ENCODE data around the gene CHD1L. TPM values are rescaled to one million over a fixed set of nuclear protein-coding genes. Genes with fewer than 3 reads are reported as not detected.

The CHD1L gene
- total RNA-seq, 1 donor from 2014 or later, result 85.5 TPM

DNA sequence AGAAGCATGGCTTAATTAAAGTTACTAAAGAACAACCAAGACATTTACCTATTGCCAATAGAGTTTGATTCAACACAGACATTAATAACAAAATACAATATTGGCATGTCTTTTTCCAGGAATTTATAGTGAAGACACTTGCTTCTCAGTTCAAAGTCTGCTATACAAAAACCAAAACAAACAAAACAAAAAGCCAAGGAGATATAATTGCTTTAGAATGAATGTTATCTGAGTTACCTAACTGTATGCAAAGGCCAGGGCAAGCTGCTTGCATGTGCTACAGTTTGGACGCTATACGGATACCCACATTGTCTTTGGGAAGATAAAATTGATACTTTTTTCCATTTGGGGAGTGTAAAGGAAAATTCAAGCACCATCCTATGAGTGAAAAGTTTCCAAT, 30.9 kb upstream of the CHD1L start:
- no peaks in the 10 kb centered on the region for H3K4me1 Mint-ChIP-seq
- H3K36me3 Mint-ChIP-seq (ENCODE audit: low read depth), result no peaks in the 10 kb centered on the region
- TF ChIP-seq, protein P1, sequence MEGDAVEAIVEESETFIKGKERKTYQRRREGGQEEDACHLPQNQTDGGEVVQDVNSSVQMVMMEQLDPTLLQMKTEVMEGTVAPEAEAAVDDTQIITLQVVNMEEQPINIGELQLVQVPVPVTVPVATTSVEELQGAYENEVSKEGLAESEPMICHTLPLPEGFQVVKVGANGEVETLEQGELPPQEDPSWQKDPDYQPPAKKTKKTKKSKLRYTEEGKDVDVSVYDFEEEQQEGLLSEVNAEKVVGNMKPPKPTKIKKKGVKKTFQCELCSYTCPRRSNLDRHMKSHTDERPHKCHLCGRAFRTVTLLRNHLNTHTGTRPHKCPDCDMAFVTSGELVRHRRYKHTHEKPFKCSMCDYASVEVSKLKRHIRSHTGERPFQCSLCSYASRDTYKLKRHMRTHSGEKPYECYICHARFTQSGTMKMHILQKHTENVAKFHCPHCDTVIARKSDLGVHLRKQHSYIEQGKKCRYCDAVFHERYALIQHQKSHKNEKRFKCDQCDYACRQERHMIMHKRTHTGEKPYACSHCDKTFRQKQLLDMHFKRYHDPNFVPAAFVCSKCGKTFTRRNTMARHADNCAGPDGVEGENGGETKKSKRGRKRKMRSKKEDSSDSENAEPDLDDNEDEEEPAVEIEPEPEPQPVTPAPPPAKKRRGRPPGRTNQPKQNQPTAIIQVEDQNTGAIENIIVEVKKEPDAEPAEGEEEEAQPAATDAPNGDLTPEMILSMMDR (conservative IDR thresholded peaks at IDR 0.05), result no peak
- no peak overlapping the region for H3K27ac Mint-ChIP-seq (ENCODE audit: unreplicated experiment)
- no peak overlapping the region for H3K4me3 Mint-ChIP-seq
- no peaks in the 10 kb centered on the region for H3K27me3 Mint-ChIP-seq (ENCODE audit: low read depth)
- no peak for DNase-seq (ENCODE audit: low read depth, low spot score)
- no peaks in the 10 kb centered on the region for H3K9me3 Mint-ChIP-seq

DNA sequence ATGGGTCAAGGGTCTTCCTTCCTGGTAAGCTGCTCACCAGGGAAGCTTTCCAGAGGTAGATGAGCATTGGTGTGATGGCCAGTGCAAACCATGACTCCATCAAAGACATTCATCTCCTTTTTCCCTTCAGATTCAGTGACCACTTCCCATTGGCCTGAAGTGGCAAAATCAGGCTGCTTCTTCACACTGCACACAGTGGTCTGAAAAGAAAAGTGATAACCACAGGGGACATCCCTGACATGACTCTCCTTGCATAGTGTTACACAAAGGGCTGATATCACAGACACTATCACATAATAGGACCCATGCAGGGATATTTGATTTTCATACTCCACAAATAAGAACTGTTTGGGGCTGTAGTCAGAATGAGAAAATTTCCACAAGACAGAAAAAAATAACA, 29.2 kb upstream of the CHD1L start:
- Mint-ChIP-seq H3K4me3 (no peak overlapping the region), H3K27me3 (ENCODE audit: low read depth) (no peaks in the 10 kb centered on the region), H3K36me3 (ENCODE audit: low read depth) (no peaks in the 10 kb centered on the region), H3K4me1 (no peaks in the 10 kb centered on the region), H3K27ac (ENCODE audit: unreplicated experiment) (no peak overlapping the region), H3K9me3 (no peaks in the 10 kb centered on the region)
- DNase-seq (ENCODE audit: low read depth, low spot score), result no peak
- TF ChIP-seq, protein P1 (conservative IDR thresholded peaks at IDR 0.05), result no peak

DNA sequence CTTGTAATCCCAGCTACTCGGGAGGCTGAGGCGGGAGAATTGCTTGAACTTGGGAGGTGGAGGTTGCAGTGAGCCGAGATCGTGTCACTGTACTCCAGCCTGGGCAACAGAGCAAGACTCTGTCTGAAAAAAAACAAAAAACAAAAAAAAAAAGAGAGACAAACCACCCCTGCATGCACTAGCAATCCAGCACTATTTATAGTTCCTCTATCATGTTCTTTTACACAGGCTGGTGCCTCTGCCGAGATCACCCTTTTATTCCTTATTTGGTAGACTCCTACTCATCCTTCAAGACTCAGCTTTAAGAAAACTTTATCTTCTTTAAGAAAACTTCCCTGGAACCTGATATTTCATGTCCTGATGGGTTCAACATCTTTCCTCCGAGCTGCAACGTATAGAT, 28.2 kb upstream of the CHD1L start:
- TF ChIP-seq, protein P1 (conservative IDR thresholded peaks at IDR 0.05), result no peak

DNA sequence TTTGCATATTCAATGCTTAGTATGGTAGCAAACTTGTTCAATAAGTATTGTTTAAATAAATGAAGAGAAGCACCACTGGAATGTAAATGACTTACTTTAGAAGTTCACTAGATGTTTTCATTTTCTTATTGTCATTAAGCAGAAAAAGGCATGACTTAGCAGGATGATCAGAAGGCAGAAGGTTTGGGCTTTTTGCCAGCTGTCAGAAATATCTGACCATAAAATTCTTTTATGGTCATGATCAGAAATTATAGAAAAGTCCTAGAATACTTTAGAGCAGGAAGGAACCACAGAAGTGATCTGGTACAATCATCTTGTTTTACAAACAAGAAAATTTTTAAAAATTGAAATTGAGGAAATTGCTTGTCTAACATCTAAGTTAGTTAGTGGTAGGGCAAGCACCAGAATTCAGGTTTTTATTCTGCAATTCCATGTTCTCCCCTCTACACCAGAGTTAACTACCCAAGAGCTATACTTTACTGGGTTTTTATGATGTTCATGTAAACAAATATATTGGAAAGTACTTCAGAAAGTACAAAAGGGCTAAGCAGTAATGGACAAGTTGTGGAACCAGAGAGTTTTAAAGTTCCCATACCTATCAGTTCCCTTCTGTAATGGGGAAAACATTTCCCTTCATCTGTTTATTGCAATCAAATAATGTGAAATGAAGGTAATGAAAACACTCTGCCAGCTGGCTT, 27.5 kb upstream of the CHD1L start:
- Mint-ChIP-seq H3K27me3 (ENCODE audit: low read depth) (no peaks in the 10 kb centered on the region), H3K36me3 (ENCODE audit: low read depth) (no peaks in the 10 kb centered on the region), H3K9me3 (no peaks in the 10 kb centered on the region), H3K27ac (ENCODE audit: unreplicated experiment) (no peak overlapping the region), H3K4me3 (no peak overlapping the region), H3K4me1 (no peaks in the 10 kb centered on the region)
- no peak for DNase-seq (ENCODE audit: low read depth, low spot score)
- TF ChIP-seq, protein P1 (conservative IDR thresholded peaks at IDR 0.05), result no peak

More for the DNA sequence above, 28.2 kb upstream of the CHD1L start:
- no peak for DNase-seq (ENCODE audit: low read depth, low spot score)
- Mint-ChIP-seq H3K27ac (ENCODE audit: unreplicated experiment) (no peak overlapping the region), H3K36me3 (ENCODE audit: low read depth) (no peaks in the 10 kb centered on the region), H3K27me3 (ENCODE audit: low read depth) (no peaks in the 10 kb centered on the region), H3K4me1 (no peaks in the 10 kb centered on the region), H3K4me3 (no peak overlapping the region), H3K9me3 (no peaks in the 10 kb centered on the region)

DNA sequence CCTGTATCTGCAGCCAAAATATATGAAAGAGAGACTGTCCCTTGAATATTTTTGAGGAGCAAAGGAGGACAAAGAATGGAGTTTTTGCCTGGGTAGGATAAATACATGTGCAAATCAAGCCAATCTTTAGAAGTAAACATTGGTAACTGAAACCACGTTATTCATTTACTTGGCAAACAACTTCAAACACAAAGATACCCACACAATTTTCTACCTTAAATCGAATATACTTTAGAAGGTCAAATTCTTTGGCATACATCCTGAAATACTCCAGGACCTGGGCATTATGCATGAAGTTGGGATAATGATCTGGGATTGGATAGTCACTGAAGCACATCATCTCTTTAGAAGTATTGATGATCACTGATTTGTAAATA, 27.0 kb upstream of the CHD1L start:
- Mint-ChIP-seq H3K27me3 (ENCODE audit: low read depth) (no peaks in the 10 kb centered on the region), H3K9me3 (no peaks in the 10 kb centered on the region)
- TF ChIP-seq, protein P1 (conservative IDR thresholded peaks at IDR 0.05), result no peak

More for the DNA sequence above, 27.0 kb upstream of the CHD1L start:
- DNase-seq (ENCODE audit: low read depth, low spot score), result no peak
- H3K27ac Mint-ChIP-seq (ENCODE audit: unreplicated experiment), result no peak overlapping the region
- no peak overlapping the region for H3K4me3 Mint-ChIP-seq
- H3K36me3 Mint-ChIP-seq (ENCODE audit: low read depth), result no peaks in the 10 kb centered on the region
- no peaks in the 10 kb centered on the region for H3K4me1 Mint-ChIP-seq

Measured in neural crest cell (in vitro differentiated cells).